H1 (cell line): ENCODE measurements around the gene CAPN9. TPM values are rescaled to one million over a fixed set of nuclear protein-coding genes. Genes with fewer than 3 reads are reported as not detected.

Experiments used
- CTCF ChIA-PET: fragments of 300-600 bp; sonication (Branson Sonifier 250); formaldehyde crosslinking; loops from one replicate; lab custom pipeline; 2021; ENCODE audit not compliant: partially characterized antibody; lab: Charles Lee
- POLR2A ChIA-PET: fragments of 300-600 bp; sonication (Branson Sonifier 250); formaldehyde crosslinking; loops from one replicate; lab custom pipeline; 2021; ENCODE audit warnings: inconsistent platforms; ENCODE audit not compliant: partially characterized antibody; lab: Charles Lee
- DNase-seq, 2 experiments: peaks; one replicate each; pipeline versions ENCODE4 v3.0.0 to v3.0.0-alpha.2; 2010 to 2022; ENCODE audit warnings: low spot score in 2 of 2, low read depth in 1 of 2, mixed read lengths in 1 of 2
- FAIRE-seq: peaks from 2 replicates; lab custom pipeline; 2011; peaks lifted over from hg19 to GRCh38; lab: Jason Lieb, UNC
- H2AFZ ChIP-seq: 2 replicates; pipeline ENCODE4 v1.8.1; 2012; ENCODE audit warnings: low read length, inconsistent platforms
- H2AK5ac ChIP-seq: 2 replicates; pipeline ENCODE4 v1.6.1; 2013; ENCODE audit warnings: low read depth, low read length
- H2BK120ac ChIP-seq: replicated peaks from 2 replicates; pipeline ENCODE3; 2013; ENCODE audit warnings: low read depth, low read length, inconsistent platforms
- H2BK12ac ChIP-seq: 2 replicates; pipeline ENCODE4 v1.6.1; 2013; ENCODE audit warnings: low read depth, low read length
- H2BK15ac ChIP-seq: 2 replicates; pipeline ENCODE4 v1.6.1; 2013; ENCODE audit warnings: low read length
- H2BK20ac ChIP-seq: 2 replicates; pipeline ENCODE4 v1.6.1; 2013; ENCODE audit warnings: low read length
- H2BK5ac ChIP-seq: 2 replicates; pipeline ENCODE4 v1.6.1; 2013; ENCODE audit warnings: low read depth, low read length
- H3K14ac ChIP-seq: 2 replicates; pipeline ENCODE4 v1.6.1; 2013; ENCODE audit warnings: inconsistent platforms; ENCODE audit not compliant: insufficient read length
- H3K18ac ChIP-seq: 2 replicates; pipeline ENCODE4 v1.6.1; 2013; ENCODE audit warnings: low read length; ENCODE audit errors: extremely low read depth
- H3K23ac ChIP-seq: 2 replicates; pipeline ENCODE4 v1.6.1; 2013; ENCODE audit warnings: inconsistent platforms; ENCODE audit not compliant: insufficient read length
- H3K23me2 ChIP-seq: 2 replicates; pipeline ENCODE4 v1.6.1; 2013; ENCODE audit warnings: low read depth, low read length
- H3K27ac ChIP-seq: 2 replicates; pipeline ENCODE4 v1.6.1; 2011; ENCODE audit warnings: low read depth, low read length, inconsistent platforms
- H3K27me3 ChIP-seq, 4 experiments: replicated peaks in 1 of 4; 1 replicate in 1 of 4; 2 replicates in 3 of 4; pipeline versions ENCODE4 v1.6.1 to v1.8.1; 2011 to 2013; ENCODE audit warnings: low read length in 3 of 4, mild to moderate bottlenecking in 3 of 4, inconsistent platforms in 2 of 4, mixed read lengths in 2 of 4, moderate library complexity in 1 of 4; ENCODE audit not compliant: control insufficient read depth in 3 of 4, insufficient read depth in 3 of 4; ENCODE audit errors: extremely low read depth in 1 of 4
- H3K36me3 ChIP-seq, 4 experiments: 2 replicates each; pipeline versions ENCODE4 v1.6.1 to v1.8.1; 2011 to 2013; ENCODE audit warnings: mild to moderate bottlenecking in 4 of 4, low read length in 3 of 4, moderate library complexity in 2 of 4, control low read depth in 1 of 4, inconsistent platforms in 1 of 4; ENCODE audit not compliant: insufficient read depth in 4 of 4, control insufficient read depth in 2 of 4
- H3K4ac ChIP-seq: replicated peaks from 2 replicates; pipeline ENCODE3; 2013; ENCODE audit warnings: low read length, low read depth, mixed read lengths, inconsistent platforms; ENCODE audit not compliant: insufficient read length
- H3K4me1 ChIP-seq, 4 experiments: replicated peaks in 1 of 4; 1 replicate in 1 of 4; 2 replicates in 3 of 4; pipeline versions ENCODE4 v1.6.1 to v1.8.1; 2011 to 2013; ENCODE audit warnings: low read length in 3 of 4, inconsistent platforms in 2 of 4, mixed read lengths in 1 of 4; ENCODE audit not compliant: insufficient read depth in 4 of 4, control insufficient read depth in 3 of 4
- H3K4me2 ChIP-seq, 2 experiments: 2 replicates each; pipeline versions ENCODE4 v1.6.1 to v1.8.1; 2011 to 2013; ENCODE audit warnings: low read depth in 2 of 2, low read length in 2 of 2, control low read depth in 1 of 2, inconsistent platforms in 1 of 2, mild to moderate bottlenecking in 1 of 2; ENCODE audit not compliant: insufficient read depth in 1 of 2
- H3K4me3 ChIP-seq, 4 experiments: fragments of 200-600, 300-600 bp in 1 of 4; sonication (generic), shearing (Covaris generic), sonication (Bioruptor Twin) in 1 of 4; 2 replicates each; pipeline versions ENCODE4 v1.5.1 to v1.8.1; 2011 to 2016; ENCODE audit warnings: low read length in 4 of 4, low read depth in 3 of 4, control low read depth in 2 of 4, inconsistent platforms in 2 of 4, mild to moderate bottlenecking in 2 of 4, mixed read lengths in 1 of 4, moderate library complexity in 1 of 4; ENCODE audit not compliant: insufficient read depth in 2 of 4; ENCODE audit errors: extremely low read depth in 1 of 4
- H3K56ac ChIP-seq: replicated peaks from 2 replicates; pipeline ENCODE3; 2013; ENCODE audit warnings: low read depth, mild to moderate bottlenecking, mixed read lengths, low read length, inconsistent platforms; ENCODE audit not compliant: insufficient read length
- H3K79me1 ChIP-seq: 2 replicates; pipeline ENCODE4 v1.6.1; 2013; ENCODE audit warnings: low read depth, low read length, control low read depth
- H3K79me2 ChIP-seq, 2 experiments: 2 replicates each; pipeline versions ENCODE4 v1.6.1 to v1.8.1; 2012 to 2013; ENCODE audit warnings: low read length in 2 of 2, mild to moderate bottlenecking in 2 of 2, inconsistent platforms in 1 of 2; ENCODE audit not compliant: insufficient read depth in 2 of 2, control insufficient read depth in 1 of 2
- H3K9ac ChIP-seq, 4 experiments: replicated peaks in 1 of 4; 1 replicate in 1 of 4; 2 replicates in 3 of 4; pipeline versions ENCODE4 v1.6.1 to v1.8.1; 2011 to 2013; ENCODE audit warnings: low read depth in 3 of 4, low read length in 3 of 4, control low read depth in 2 of 4, mild to moderate bottlenecking in 2 of 4, moderate library complexity in 2 of 4, inconsistent platforms in 1 of 4; ENCODE audit errors: extremely low read depth in 1 of 4
- H3K9me3 ChIP-seq, 2 experiments: 2 replicates each; pipeline versions ENCODE4 v1.6.1 to v1.8.1; 2012 to 2013; ENCODE audit warnings: mild to moderate bottlenecking in 2 of 2, moderate library complexity in 2 of 2, control low read depth in 1 of 2, inconsistent platforms in 1 of 2, low read depth in 1 of 2, low read length in 1 of 2, mixed read lengths in 1 of 2; ENCODE audit not compliant: insufficient read depth in 2 of 2
- H4K20me1 ChIP-seq, 2 experiments: replicated peaks in 1 of 2; 2 replicates each; pipeline versions ENCODE3 to v1.8.1; 2011 to 2013; ENCODE audit warnings: inconsistent platforms in 2 of 2, low read length in 2 of 2, mild to moderate bottlenecking in 1 of 2; ENCODE audit not compliant: insufficient read depth in 2 of 2, control insufficient read depth in 1 of 2
- H4K5ac ChIP-seq: 2 replicates; pipeline ENCODE4 v1.6.1; 2013; ENCODE audit warnings: low read length, low read depth, mixed read lengths, inconsistent platforms; ENCODE audit not compliant: insufficient read length
- H4K8ac ChIP-seq: 2 replicates; pipeline ENCODE4 v1.8.0; 2013; ENCODE audit warnings: mild to moderate bottlenecking, moderate library complexity, low read length, inconsistent platforms; ENCODE audit not compliant: insufficient read depth; ENCODE audit errors: extremely low read depth
- H4K91ac ChIP-seq: replicated peaks from 2 replicates; pipeline ENCODE3; 2013; ENCODE audit warnings: low read length, mixed read lengths, inconsistent platforms; ENCODE audit not compliant: insufficient read length
- CBX8 ChIP-seq: fragments of 300-800, 300-1000 bp; sonication (generic); IDR thresholded peaks from 2 replicates; pipeline ENCODE4 v1.7.1; 2016; ENCODE audit warnings: low read depth, low read length, borderline replicate concordance
- NRF1 ChIP-seq: IDR thresholded peaks from 2 replicates; pipeline ENCODE4 v1.6.1; 2011; ENCODE audit warnings: mild to moderate bottlenecking, low read depth, low read length, improper control_type of control experiment
- SUZ12 ChIP-seq: fragments of 200-600 bp; sonication (generic); IDR thresholded peaks from 2 replicates; pipeline ENCODE4 v1.6.1; 2012; ENCODE audit warnings: mild to moderate bottlenecking, inconsistent platforms, low read length, moderate library complexity, mixed read lengths
- TEAD4 ChIP-seq: IDR thresholded peaks from 2 replicates; pipeline ENCODE4 v1.6.1; 2012; ENCODE audit warnings: low read depth, low read length, inconsistent platforms, mixed read lengths
- WGBS, 2 experiments: shearing (Covaris generic) in 1 of 2; methylation state at CpG; one replicate each; pipeline versions ENCODE4 v1.1.6 to v1.1.7; 2013 to 2015; ENCODE audit warnings: low lambda C conversion rate in 2 of 2, mixed read lengths in 2 of 2, inconsistent platforms in 1 of 2, low coverage in 1 of 2, missing lambda C conversion rate in 1 of 2; ENCODE audit not compliant: insufficient replicate concordance in 2 of 2, insufficient coverage in 1 of 2, insufficient read length in 1 of 2; ENCODE audit errors: extremely low coverage in 1 of 2, missing lambda C conversion rate in 1 of 2; 5-methylcytosine and 5-hydroxymethylcytosine counted together
- polyA plus RNA-seq, 7 experiments: library from polyadenylated mRNA; depleted of rRNA in 3 of 7; stranded (reverse) in 5 of 7; unstranded in 2 of 7; fragments of >200 nt in 5 of 7; fragments of 200-250 nt in 2 of 7; gene quantifications; 1 replicate in 5 of 7; 2 replicates in 1 of 7; 4 replicates in 1 of 7; pipeline versions ENCODE4 v1.2.1 to v1.2.3, GENCODE V29; 2011 to 2013; ENCODE audit warnings: missing spikeins in 2 of 7, mixed read lengths in 2 of 7
- total RNA-seq: library from RNA; stranded (reverse); fragmentation: NEBNext Ultra II Directional; extraction: Animal tissue kit (Norgen Biotek cat#: 25700); gene quantifications from 2 replicates; pipeline ENCODE4 v1.2.1, GENCODE V29; 2021

Gene CAPN9
- total and polyA plus RNA-seq, 2 of the 8 experiments (the other 6 are each of a cell fraction or from before 2014, with no cell fraction given), result 0.22 to 0.76 TPM

- Histone ChIP-seq H3K9ac (no peak overlapping the region), H3K9me3 (no peaks in the 10 kb centered on the region), H3K56ac (no peak overlapping the region), H3K14ac (no peak overlapping the region), H2AK5ac (no peak overlapping the region), H3K4me2 (no peak overlapping the region), H3K36me3 (no peaks in the 10 kb centered on the region), H2BK5ac (no peak overlapping the region), H3K23me2 (no peaks in the 10 kb centered on the region), H2BK20ac (no peak overlapping the region), H4K8ac (no peak overlapping the region), H3K27me3 (no peaks in the 10 kb centered on the region), H3K79me2 (no peaks in the 10 kb centered on the region), H3K23ac (no peak overlapping the region), H2BK12ac (no peak overlapping the region), H3K18ac (no peak overlapping the region), H3K27ac (no peak overlapping the region), H2BK15ac (no peak overlapping the region), H2BK120ac (no peak overlapping the region), H4K91ac (no peak overlapping the region), H2AFZ (no peak overlapping the region), H4K5ac (no peak overlapping the region), H4K20me1 (peaks cover 0 to 2% of the 10 kb centered on the region in 2 experiments), H3K4ac (no peak overlapping the region), H3K79me1 (no peaks in the 10 kb centered on the region; the same call in 1 of the 2 replicates), H3K4me1 (0 out of 7 replicates have a peak, but pooled peaks cover 0 to 2% (median 0%) of the 10 kb centered on the region in 4 experiments), H3K4me3 (no peak overlapping the region)
- 90% methylated on average over 1 of the region's 1 CpG; no CpG with 5 or more reads in 1 of the 2 experiments for WGBS, 2 experiments
- POLR2A ChIA-PET, result interaction anchor here (0.9 kb wide), 1 partner anchor 36 kb away, joined by 4 read pairs; no protein-coding TSS in a partner anchor
- DNase-seq (no peak), FAIRE-seq (no peak)
- no peak for TF ChIP-seq NRF1
- no peak for TF ChIP-seq TEAD4
- no peak for TF ChIP-seq SUZ12
- no peak for TF ChIP-seq CBX8
- CTCF ChIA-PET, result interaction anchor here (1.4 kb wide), 1 partner anchor 29 kb away, joined by 5 read pairs; no protein-coding TSS in a partner anchor
Observed at GRCh38 chr1:230832476-230832875, 85.3 kb downstream of the CAPN9 start.
